ENCODE data around the gene MTHFD1. TPM values are rescaled to one million over a fixed set of nuclear protein-coding genes. Genes with fewer than 3 reads are reported as not detected.

Gene MTHFD1
- polyA plus RNA-seq, 1 of the 3 experiments (the other 2 are of a cell fraction), result 31.0 TPM

DNA sequence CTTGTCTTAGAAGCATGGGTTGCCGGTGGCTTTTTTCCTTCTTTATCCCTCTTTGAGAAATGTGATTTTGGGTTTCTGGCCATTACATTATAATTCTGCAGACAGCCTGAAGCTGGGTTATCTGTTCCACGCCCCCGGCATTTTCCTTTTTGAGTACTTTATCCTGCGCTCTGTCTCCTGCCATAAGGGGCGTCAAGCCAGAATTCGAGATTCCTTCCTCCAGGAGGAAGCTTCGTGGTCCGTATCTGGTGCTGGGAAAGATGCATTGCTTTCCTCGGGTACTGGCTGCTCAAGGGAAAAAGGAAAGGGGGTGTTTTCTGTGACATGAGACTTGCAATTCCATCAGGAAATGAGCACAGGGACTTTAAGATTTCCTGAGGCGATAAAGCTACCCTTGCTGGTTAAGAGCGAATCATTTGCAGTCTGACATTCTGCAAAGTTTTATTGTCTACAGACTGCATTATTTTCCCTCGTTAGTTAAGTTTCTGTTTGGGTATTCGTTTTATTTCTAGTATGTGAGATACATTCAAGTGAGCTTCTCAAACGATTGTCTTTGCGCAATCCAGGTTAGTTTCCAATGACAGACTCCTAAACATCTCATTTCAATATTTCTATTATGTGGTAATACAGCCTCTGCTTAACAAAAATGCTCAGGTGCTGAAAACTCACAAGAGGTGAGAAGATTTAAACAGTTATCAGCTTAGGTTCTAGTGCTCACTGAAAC lies 77.8 kb downstream of the MTHFD1 start:
- H3K27ac ChIP-seq (ENCODE audit: low read depth in 2 of 2, low read length in 1 of 2), result peak overlapping the region; percentile 24 to 64; a peak in 2 of 4 replicates
- peak; percentile 52 for DNase-seq
- POLR2A ChIA-PET, result interaction anchor here (1.0 to 1.8 kb wide), 3 partner anchors 36 to 128 kb away, joined by 3 to 6 read pairs (median 3); partner anchors contain the start of gene ZBTB1

More for the DNA sequence above, 77.8 kb downstream of the MTHFD1 start:
- CTCF ChIA-PET, result interaction anchor here (0.6 to 5.5 kb wide), 13 partner anchors 9 to 127 kb away, joined by 3 to 28 read pairs (median 5); partner anchors contain the start of gene HSPA2
- H2AFZ ChIP-seq (ENCODE audit: low read depth), result peak overlapping the region; percentile 73
- TF ChIP-seq RAD21 (IDR thresholded peaks at IDR 0.05; ENCODE audit: low read length) (no peak), YY1 (IDR thresholded peaks at IDR 0.05; ENCODE audit: low read depth) (no peak), RFX5 (IDR thresholded peaks at IDR 0.05; ENCODE audit: low read length) (no peak), FOXJ3 (CRISPR knock-in tag; IDR thresholded peaks at IDR 0.05) (no peak), SIN3A (IDR thresholded peaks at IDR 0.05; ENCODE audit: borderline replicate concordance, low read depth, low read length) (0 out of 2 replicates have a peak, but pooled peaks have one; percentile 27), JUND (IDR thresholded peaks at IDR 0.05) (no peak), RXRA (IDR thresholded peaks at IDR 0.05; ENCODE audit: borderline replicate concordance, low read depth) (no peak), NFIC (IDR thresholded peaks at IDR 0.05; ENCODE audit: borderline replicate concordance) (no peak)
- TF ChIP-seq, protein P1, sequence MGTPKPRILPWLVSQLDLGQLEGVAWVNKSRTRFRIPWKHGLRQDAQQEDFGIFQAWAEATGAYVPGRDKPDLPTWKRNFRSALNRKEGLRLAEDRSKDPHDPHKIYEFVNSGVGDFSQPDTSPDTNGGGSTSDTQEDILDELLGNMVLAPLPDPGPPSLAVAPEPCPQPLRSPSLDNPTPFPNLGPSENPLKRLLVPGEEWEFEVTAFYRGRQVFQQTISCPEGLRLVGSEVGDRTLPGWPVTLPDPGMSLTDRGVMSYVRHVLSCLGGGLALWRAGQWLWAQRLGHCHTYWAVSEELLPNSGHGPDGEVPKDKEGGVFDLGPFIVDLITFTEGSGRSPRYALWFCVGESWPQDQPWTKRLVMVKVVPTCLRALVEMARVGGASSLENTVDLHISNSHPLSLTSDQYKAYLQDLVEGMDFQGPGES (IDR thresholded peaks at IDR 0.05; ENCODE audit: low read depth, low read length), result no peak
- TF ChIP-seq, protein P2, sequence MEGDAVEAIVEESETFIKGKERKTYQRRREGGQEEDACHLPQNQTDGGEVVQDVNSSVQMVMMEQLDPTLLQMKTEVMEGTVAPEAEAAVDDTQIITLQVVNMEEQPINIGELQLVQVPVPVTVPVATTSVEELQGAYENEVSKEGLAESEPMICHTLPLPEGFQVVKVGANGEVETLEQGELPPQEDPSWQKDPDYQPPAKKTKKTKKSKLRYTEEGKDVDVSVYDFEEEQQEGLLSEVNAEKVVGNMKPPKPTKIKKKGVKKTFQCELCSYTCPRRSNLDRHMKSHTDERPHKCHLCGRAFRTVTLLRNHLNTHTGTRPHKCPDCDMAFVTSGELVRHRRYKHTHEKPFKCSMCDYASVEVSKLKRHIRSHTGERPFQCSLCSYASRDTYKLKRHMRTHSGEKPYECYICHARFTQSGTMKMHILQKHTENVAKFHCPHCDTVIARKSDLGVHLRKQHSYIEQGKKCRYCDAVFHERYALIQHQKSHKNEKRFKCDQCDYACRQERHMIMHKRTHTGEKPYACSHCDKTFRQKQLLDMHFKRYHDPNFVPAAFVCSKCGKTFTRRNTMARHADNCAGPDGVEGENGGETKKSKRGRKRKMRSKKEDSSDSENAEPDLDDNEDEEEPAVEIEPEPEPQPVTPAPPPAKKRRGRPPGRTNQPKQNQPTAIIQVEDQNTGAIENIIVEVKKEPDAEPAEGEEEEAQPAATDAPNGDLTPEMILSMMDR (IDR thresholded peaks at IDR 0.05), result peak; percentile 50
- TF ChIP-seq, protein P3, sequence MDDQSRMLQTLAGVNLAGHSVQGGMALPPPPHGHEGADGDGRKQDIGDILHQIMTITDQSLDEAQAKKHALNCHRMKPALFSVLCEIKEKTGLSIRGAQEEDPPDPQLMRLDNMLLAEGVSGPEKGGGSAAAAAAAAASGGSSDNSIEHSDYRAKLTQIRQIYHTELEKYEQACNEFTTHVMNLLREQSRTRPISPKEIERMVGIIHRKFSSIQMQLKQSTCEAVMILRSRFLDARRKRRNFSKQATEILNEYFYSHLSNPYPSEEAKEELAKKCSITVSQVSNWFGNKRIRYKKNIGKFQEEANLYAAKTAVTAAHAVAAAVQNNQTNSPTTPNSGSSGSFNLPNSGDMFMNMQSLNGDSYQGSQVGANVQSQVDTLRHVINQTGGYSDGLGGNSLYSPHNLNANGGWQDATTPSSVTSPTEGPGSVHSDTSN (IDR thresholded peaks at IDR 0.05), result no peak
- TF ChIP-seq, protein P4, sequence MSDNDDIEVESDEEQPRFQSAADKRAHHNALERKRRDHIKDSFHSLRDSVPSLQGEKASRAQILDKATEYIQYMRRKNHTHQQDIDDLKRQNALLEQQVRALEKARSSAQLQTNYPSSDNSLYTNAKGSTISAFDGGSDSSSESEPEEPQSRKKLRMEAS (IDR thresholded peaks at IDR 0.05; ENCODE audit: low read depth), result peak; percentile 66; the same call in 1 of the 2 replicates
- TF ChIP-seq, protein P5, sequence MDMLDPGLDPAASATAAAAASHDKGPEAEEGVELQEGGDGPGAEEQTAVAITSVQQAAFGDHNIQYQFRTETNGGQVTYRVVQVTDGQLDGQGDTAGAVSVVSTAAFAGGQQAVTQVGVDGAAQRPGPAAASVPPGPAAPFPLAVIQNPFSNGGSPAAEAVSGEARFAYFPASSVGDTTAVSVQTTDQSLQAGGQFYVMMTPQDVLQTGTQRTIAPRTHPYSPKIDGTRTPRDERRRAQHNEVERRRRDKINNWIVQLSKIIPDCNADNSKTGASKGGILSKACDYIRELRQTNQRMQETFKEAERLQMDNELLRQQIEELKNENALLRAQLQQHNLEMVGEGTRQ (IDR thresholded peaks at IDR 0.05; ENCODE audit: borderline replicate concordance, low read depth, low read length), result no peak
- H3K9me3 ChIP-seq, result no peaks in the 10 kb centered on the region
- no peaks in the 10 kb centered on the region for H4K20me1 ChIP-seq (ENCODE audit: insufficient read depth)
- peaks cover 8% of the 10 kb centered on the region for H3F3A ChIP-seq (replicated peaks; ENCODE audit: insufficient read depth)
- WGBS (ENCODE audit: low lambda C conversion rate), result 15% methylated on average over 15 of the region's 15 CpGs
- peak overlapping the region; percentile 85 for H3K4me2 ChIP-seq
- H3K9ac ChIP-seq, result peak overlapping the region; percentile 38; the same call in 1 of the 2 replicates
- no peaks in the 10 kb centered on the region for H3K79me2 ChIP-seq (ENCODE audit: insufficient read depth)
- H3K4me3 ChIP-seq (ENCODE audit: low read depth in 2 of 2, low read length in 1 of 2), result peak overlapping the region; percentile 68 to 73
- no peaks in the 10 kb centered on the region for H3K9me2 ChIP-seq
- peaks cover 0 to 5% of the 10 kb centered on the region in 2 experiments for H3K36me3 ChIP-seq (replicated peaks in 1 of 2; ENCODE audit: control insufficient read depth in 1 of 2, insufficient read depth in 2 of 2, low read length in 1 of 2)
- no peaks in the 10 kb centered on the region for H3K27me3 ChIP-seq (ENCODE audit: insufficient read depth)
- H3K4me1 ChIP-seq (ENCODE audit: control insufficient read depth in 1 of 2, insufficient read depth in 2 of 2, low read depth in 1 of 2, low read length in 1 of 2), result peaks cover 0 to 13% of the 10 kb centered on the region in 2 experiments; a peak in 2 of 4 replicates

All from SK-N-SH (cell line).